Smooth muscle cell (in vitro differentiated cells): ENCODE measurements around the gene SGMS1. TPM values are rescaled to one million over a fixed set of nuclear protein-coding genes. Genes with fewer than 3 reads are reported as not detected.

Source experiments
- DNase-seq: peaks from one replicate; lab custom pipeline; 2025; ENCODE audit not compliant: unreplicated experiment; lab: John Stamatoyannopoulos, UW
- H2AFZ ChIP-seq: fragments of 200-600 bp; sonication (generic); 2 replicates; pipeline ENCODE4 v1.6.0; 2016; ENCODE audit warnings: antibody characterized with exemption, low read depth, mild to moderate bottlenecking
- H3F3A ChIP-seq: fragments of 200-600 bp; sonication (generic); 2 replicates; pipeline ENCODE4 v1.6.0; 2017; ENCODE audit warnings: antibody characterized with exemption, low read depth
- H3K27ac ChIP-seq: fragments of 200-600 bp; sonication (generic); 2 replicates; pipeline ENCODE4 v1.5.1; 2016; ENCODE audit warnings: low read depth, mild to moderate bottlenecking
- H3K27me3 ChIP-seq: fragments of 200-600 bp; sonication (generic); 2 replicates; pipeline ENCODE4 v1.6.1; 2016; ENCODE audit warnings: low read depth, mild to moderate bottlenecking
- H3K36me3 ChIP-seq: fragments of 200-600 bp; sonication (generic); 2 replicates; pipeline ENCODE4 v1.5.1; 2016; ENCODE audit warnings: low read depth
- H3K4me1 ChIP-seq: fragments of 200-600 bp; sonication (generic); 2 replicates; pipeline ENCODE4 v1.5.1; 2016; ENCODE audit warnings: low read depth
- H3K4me2 ChIP-seq: fragments of 200-600 bp; sonication (generic); 2 replicates; pipeline ENCODE4 v1.6.0; 2016; ENCODE audit warnings: mild to moderate bottlenecking
- H3K4me3 ChIP-seq: fragments of 200-600 bp; sonication (generic); 2 replicates; pipeline ENCODE4 v1.5.1; 2016; ENCODE audit warnings: mild to moderate bottlenecking
- H3K79me2 ChIP-seq: fragments of 200-600 bp; sonication (generic); 2 replicates; pipeline ENCODE4 v1.6.0; 2016; ENCODE audit warnings: low read depth, mild to moderate bottlenecking
- H3K9ac ChIP-seq: fragments of 200-600 bp; sonication (generic); 2 replicates; pipeline ENCODE4 v1.6.0; 2016; ENCODE audit warnings: low read depth
- H3K9me3 ChIP-seq: fragments of 200-600 bp; sonication (generic); replicated peaks from 2 replicates; pipeline ENCODE4 v1.5.1; 2016; ENCODE audit warnings: low read depth
- H4K20me1 ChIP-seq: fragments of 200-600 bp; sonication (generic); 2 replicates; pipeline ENCODE4 v1.6.0; 2016; ENCODE audit warnings: low read depth
- CTCF ChIP-seq: fragments of 200-600 bp; sonication (generic); IDR thresholded peaks from 2 replicates; pipeline ENCODE4 v1.5.1; 2017; ENCODE audit warnings: borderline replicate concordance, mild to moderate bottlenecking, antibody characterized with exemption; ENCODE audit not compliant: insufficient read depth, poor library complexity, severe bottlenecking
- WGBS: methylation state at CpG from one replicate; pipeline ENCODE4 v1.1.7; 2016; ENCODE audit warnings: low lambda C conversion rate; 5-methylcytosine and 5-hydroxymethylcytosine counted together
- polyA plus RNA-seq: library from polyadenylated mRNA; unstranded; fragments of >200 nt; fragmentation: Nextera tagmentation; extraction: Ambion mirVana; gene quantifications from 2 replicates; pipeline ENCODE4 v1.2.1, GENCODE V29; 2016
- total RNA-seq: library from RNA; depleted of rRNA; stranded (reverse); fragments of >200 nt; gene quantifications from 2 replicates; pipeline ENCODE4 v1.2.3, GENCODE V29; 2014

Gene SGMS1
- total and polyA plus RNA-seq, 2 experiments from 2014 or later: 4.0 to 14.3 TPM

GRCh38 chr10:50516171-50516570 is 107.6 kb downstream of the SGMS1 start:
- no peak for TF ChIP-seq CTCF

GRCh38 chr10:50515420-50515819 is 108.3 kb downstream of the SGMS1 start:
- Histone ChIP-seq H3K9ac (no peak overlapping the region), H3F3A (no peaks in the 10 kb centered on the region), H3K27me3 (no peaks in the 10 kb centered on the region), H4K20me1 (no peaks in the 10 kb centered on the region), H2AFZ (no peak overlapping the region), H3K27ac (no peak overlapping the region), H3K4me2 (no peak overlapping the region), H3K4me3 (no peak overlapping the region), H3K9me3 (no peaks in the 10 kb centered on the region), H3K4me1 (no peaks in the 10 kb centered on the region), H3K36me3 (no peaks in the 10 kb centered on the region), H3K79me2 (no peaks in the 10 kb centered on the region)
- no peak for DNase-seq
- 92% methylated on average over 2 of the region's 2 CpGs for WGBS
- TF ChIP-seq CTCF: no peak

More at GRCh38 chr10:50516171-50516570, 107.6 kb downstream of the SGMS1 start:
- 82% methylated on average over 1 of the region's 1 CpG for WGBS
- Histone ChIP-seq H3K79me2 (no peaks in the 10 kb centered on the region), H3K4me2 (no peak overlapping the region), H3K27ac (no peak overlapping the region), H3K9ac (no peak overlapping the region), H4K20me1 (no peaks in the 10 kb centered on the region), H3F3A (no peaks in the 10 kb centered on the region), H3K4me3 (no peak overlapping the region), H2AFZ (no peak overlapping the region), H3K27me3 (no peaks in the 10 kb centered on the region), H3K9me3 (no peaks in the 10 kb centered on the region), H3K4me1 (no peaks in the 10 kb centered on the region), H3K36me3 (no peaks in the 10 kb centered on the region)
- no peak for DNase-seq

GRCh38 chr10:50514995-50515394 is 108.8 kb downstream of the SGMS1 start:
- 94% methylated on average over 2 of the region's 2 CpGs for WGBS
- H3K27ac ChIP-seq: no peak overlapping the region
- no peak for DNase-seq

More at GRCh38 chr10:50514995-50515394, 108.8 kb downstream of the SGMS1 start:
- no peak for TF ChIP-seq CTCF
- Histone ChIP-seq H3K4me3 (no peak overlapping the region), H3F3A (no peaks in the 10 kb centered on the region), H3K27me3 (no peaks in the 10 kb centered on the region), H4K20me1 (no peaks in the 10 kb centered on the region), H3K79me2 (no peaks in the 10 kb centered on the region), H2AFZ (no peak overlapping the region), H3K9ac (no peak overlapping the region), H3K36me3 (no peaks in the 10 kb centered on the region), H3K4me2 (no peak overlapping the region), H3K4me1 (no peaks in the 10 kb centered on the region), H3K9me3 (no peaks in the 10 kb centered on the region)
